Measurements from ENCODE around the gene STK24. TPM values are rescaled to one million over a fixed set of nuclear protein-coding genes. Genes with fewer than 3 reads are reported as not detected.
A peak's percentile ranks its signal among the peaks of the same experiment; 100 is the strongest.

The STK24 gene
- total and polyA plus RNA-seq, 10 of the 15 experiments (the other 5 are each of a cell fraction or from before 2014, with no cell fraction given) = 7.5 to 115 (median 52.9) TPM

GRCh38 chr13:98517576-98518310 is 59.2 kb downstream of the STK24 start (continued):
- TF ChIP-seq, protein P1, sequence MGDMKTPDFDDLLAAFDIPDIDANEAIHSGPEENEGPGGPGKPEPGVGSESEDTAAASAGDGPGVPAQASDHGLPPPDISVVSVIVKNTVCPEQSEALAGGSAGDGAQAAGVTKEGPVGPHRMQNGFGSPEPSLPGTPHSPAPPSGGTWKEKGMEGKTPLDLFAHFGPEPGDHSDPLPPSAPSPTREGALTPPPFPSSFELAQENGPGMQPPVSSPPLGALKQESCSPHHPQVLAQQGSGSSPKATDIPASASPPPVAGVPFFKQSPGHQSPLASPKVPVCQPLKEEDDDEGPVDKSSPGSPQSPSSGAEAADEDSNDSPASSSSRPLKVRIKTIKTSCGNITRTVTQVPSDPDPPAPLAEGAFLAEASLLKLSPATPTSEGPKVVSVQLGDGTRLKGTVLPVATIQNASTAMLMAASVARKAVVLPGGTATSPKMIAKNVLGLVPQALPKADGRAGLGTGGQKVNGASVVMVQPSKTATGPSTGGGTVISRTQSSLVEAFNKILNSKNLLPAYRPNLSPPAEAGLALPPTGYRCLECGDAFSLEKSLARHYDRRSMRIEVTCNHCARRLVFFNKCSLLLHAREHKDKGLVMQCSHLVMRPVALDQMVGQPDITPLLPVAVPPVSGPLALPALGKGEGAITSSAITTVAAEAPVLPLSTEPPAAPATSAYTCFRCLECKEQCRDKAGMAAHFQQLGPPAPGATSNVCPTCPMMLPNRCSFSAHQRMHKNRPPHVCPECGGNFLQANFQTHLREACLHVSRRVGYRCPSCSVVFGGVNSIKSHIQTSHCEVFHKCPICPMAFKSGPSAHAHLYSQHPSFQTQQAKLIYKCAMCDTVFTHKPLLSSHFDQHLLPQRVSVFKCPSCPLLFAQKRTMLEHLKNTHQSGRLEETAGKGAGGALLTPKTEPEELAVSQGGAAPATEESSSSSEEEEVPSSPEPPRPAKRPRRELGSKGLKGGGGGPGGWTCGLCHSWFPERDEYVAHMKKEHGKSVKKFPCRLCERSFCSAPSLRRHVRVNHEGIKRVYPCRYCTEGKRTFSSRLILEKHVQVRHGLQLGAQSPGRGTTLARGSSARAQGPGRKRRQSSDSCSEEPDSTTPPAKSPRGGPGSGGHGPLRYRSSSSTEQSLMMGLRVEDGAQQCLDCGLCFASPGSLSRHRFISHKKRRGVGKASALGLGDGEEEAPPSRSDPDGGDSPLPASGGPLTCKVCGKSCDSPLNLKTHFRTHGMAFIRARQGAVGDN (IDR thresholded peaks at IDR 0.05) = peak; percentile 92
- TF ChIP-seq JUND (IDR thresholded peaks at IDR 0.05; ENCODE audit: low read depth, low read length) = no peak
- no peak for TF ChIP-seq ZZZ3 (IDR thresholded peaks at IDR 0.05; ENCODE audit: control insufficient read depth, insufficient read length, low read depth)
- peak; percentile 65 to 83; a peak in 3 of 4 replicates for TF ChIP-seq BHLHE40 (IDR thresholded peaks at IDR 0.05; ENCODE audit: borderline replicate concordance in 1 of 2, low read depth in 2 of 2, low read length in 1 of 2)
- TF ChIP-seq, protein P2, sequence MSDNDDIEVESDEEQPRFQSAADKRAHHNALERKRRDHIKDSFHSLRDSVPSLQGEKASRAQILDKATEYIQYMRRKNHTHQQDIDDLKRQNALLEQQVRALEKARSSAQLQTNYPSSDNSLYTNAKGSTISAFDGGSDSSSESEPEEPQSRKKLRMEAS (IDR thresholded peaks at IDR 0.05; ENCODE audit: low read depth, low read length) = no peak
- TF ChIP-seq STAT1 (conservative IDR thresholded peaks at IDR 0.05) = no peak
- peak; percentile 44; the same call in 1 of the 2 replicates for TF ChIP-seq EED (IDR thresholded peaks at IDR 0.05; ENCODE audit: low read depth)
- TF ChIP-seq E4F1 (IDR thresholded peaks at IDR 0.05; ENCODE audit: borderline replicate concordance, partially characterized antibody) = no peak
- no peak for TF ChIP-seq STAT3 (IDR thresholded peaks at IDR 0.05; ENCODE audit: low read depth, low read length)
- no peak for TF ChIP-seq POLR2AphosphoS5 (IDR thresholded peaks at IDR 0.05; ENCODE audit: low read length)
- TF ChIP-seq MEF2A (IDR thresholded peaks at IDR 0.05; ENCODE audit: insufficient read depth, low read depth, low read length) = no peak
- TF ChIP-seq ZNF24 (IDR thresholded peaks at IDR 0.05) = no peak
- no peak for TF ChIP-seq CBX5 (IDR thresholded peaks at IDR 0.05; ENCODE audit: low read depth)
- TF ChIP-seq MYC (IDR thresholded peaks at IDR 0.05; ENCODE audit: insufficient read depth, insufficient read length, insufficient replicate concordance, low read length, severe bottlenecking) = no peak
